Measurements from ENCODE around the gene ALDH3B1. TPM values are rescaled to one million over a fixed set of nuclear protein-coding genes. Genes with fewer than 3 reads are reported as not detected.
A peak's percentile ranks its signal among the peaks of the same experiment; 100 is the strongest.

Gene ALDH3B1
- total RNA-seq, 1 donor from 2014 or later, result 42.8 TPM

DNA sequence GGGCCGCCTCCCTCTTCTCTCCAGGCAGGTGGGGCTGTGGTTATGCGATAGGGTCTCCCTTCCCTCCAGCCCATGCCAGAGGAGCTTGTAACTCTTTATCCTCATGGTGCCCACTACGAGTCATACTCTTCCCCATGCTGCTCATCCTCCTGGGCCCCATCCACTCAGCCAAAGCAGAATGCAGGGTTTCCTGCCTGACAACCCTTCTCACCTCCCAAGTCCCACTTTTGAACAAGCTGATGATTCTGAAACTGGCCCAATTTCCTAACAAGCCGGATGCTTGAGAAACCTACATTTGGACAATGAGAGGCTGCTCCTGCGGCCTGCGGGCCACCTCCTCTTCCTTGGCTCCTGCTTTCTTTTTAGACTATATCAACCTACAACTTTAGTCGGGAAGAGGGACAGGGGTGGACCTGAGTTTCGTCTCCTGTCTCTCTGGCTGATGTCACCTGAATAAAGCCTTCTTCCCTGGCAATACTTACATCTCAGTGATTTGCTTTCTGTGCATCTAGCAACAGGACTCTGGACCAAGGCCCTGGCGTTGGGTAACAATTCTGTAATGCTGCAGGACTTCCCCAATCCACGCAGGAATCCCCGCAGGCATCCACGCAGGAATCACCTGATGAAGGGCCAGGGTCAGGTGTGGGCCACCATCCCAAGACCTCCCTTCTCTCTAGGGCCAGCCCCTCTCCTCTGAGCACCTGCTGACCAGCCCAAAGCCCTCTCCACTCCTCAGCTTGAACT is 18.8 kb downstream of the ALDH3B1 start:
- Histone ChIP-seq H3K4me3 (no peak overlapping the region), H3K27me3 (no peaks in the 10 kb centered on the region), H3K36me3 (peaks cover 18 to 25% of the 10 kb centered on the region in 2 donors), H3K9me3 (no peaks in the 10 kb centered on the region), H3K4me1 (peaks cover 9 to 17% of the 10 kb centered on the region in 2 donors), H3K27ac (no peak overlapping the region)
- no peak for TF ChIP-seq CTCF (IDR thresholded peaks at IDR 0.05)
- intact Hi-C loops (cut with DNase I), result no loop called here
- no peak for DNase-seq (ENCODE audit: low spot score in 2 of 2)

GRCh38 chr11:68030318-68031143 is 20.4 kb downstream of the ALDH3B1 start, which contains the start of gene NDUFS8:
Gene NDUFS8 (plus strand): TSS chr11:68030681. CDS start chr11:68032152, 1,471 bp downstream.
- Histone ChIP-seq H3K36me3 (peaks cover 17 to 18% of the 10 kb centered on the region in 2 donors), H3K27me3 (no peaks in the 10 kb centered on the region), H3K4me1 (peaks cover 9 to 17% of the 10 kb centered on the region in 2 donors), H3K4me3 (peak within 1 kb of the TSS; percentile 75 to 96), H3K9me3 (no peaks in the 10 kb centered on the region), H3K27ac (peak within 1 kb of the TSS; percentile 73 to 77)
- intact Hi-C loops (cut with DNase I), result loop anchor here (1.0 to 10.0 kb wide), 5 partner anchors 8 to 434 kb away; partner anchors contain the start of genes ALDH3B1, CHKA and PPP6R3
- no peak for TF ChIP-seq CTCF (IDR thresholded peaks at IDR 0.05)
- peak; percentile 95 to 99 for DNase-seq (ENCODE audit: low spot score in 2 of 2)

- peak overlapping the region; percentile 73 to 77 for H3K27ac ChIP-seq
- H3K4me1 ChIP-seq, result peaks cover 9 to 17% of the 10 kb centered on the region in 2 donors
- no peaks in the 10 kb centered on the region for H3K27me3 ChIP-seq
- H3K36me3 ChIP-seq, result peaks cover 18% of the 10 kb centered on the region in 2 donors
- intact Hi-C loops (cut with DNase I), result loop anchor here (2.0 to 10.0 kb wide), 3 partner anchors 20 to 434 kb away; partner anchors contain the start of genes ALDH3B1 and PPP6R3
- no peak for TF ChIP-seq CTCF (IDR thresholded peaks at IDR 0.05)
- no peaks in the 10 kb centered on the region for H3K9me3 ChIP-seq
- peak overlapping the region; percentile 75 to 96 for H3K4me3 ChIP-seq
- no peak for DNase-seq (ENCODE audit: low spot score in 2 of 2)
These were observed 21.0 kb downstream of the ALDH3B1 start for GRCh38 chr11:68031144-68031464.

DNA sequence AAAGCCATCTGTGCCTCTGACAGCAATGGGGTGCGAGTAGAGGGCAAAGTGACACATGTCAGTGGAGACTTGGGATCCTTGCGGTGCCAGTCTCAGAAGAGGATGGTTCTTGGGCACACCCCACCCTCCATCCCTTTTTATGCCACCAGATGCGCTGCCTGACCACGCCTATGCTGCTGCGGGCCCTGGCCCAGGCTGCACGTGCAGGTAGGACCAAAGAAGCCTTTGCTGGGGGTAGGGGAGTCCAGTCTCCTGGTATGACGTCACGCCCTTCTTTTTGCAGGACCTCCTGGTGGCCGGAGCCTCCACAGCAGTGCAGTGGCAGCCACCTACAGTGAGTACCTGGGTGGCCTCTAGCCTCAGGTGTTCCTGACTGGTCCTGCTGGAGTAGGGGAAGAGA is 21.9 kb downstream of the ALDH3B1 start:
- no peaks in the 10 kb centered on the region for H3K9me3 ChIP-seq
- peaks cover 18 to 22% of the 10 kb centered on the region in 2 donors for H3K36me3 ChIP-seq
- no peak for DNase-seq (ENCODE audit: low spot score in 2 of 2)
- H3K27ac ChIP-seq, result no peak overlapping the region
- intact Hi-C loops (cut with DNase I), result loop anchor here (10.0 kb wide), 2 partner anchors 227 to 433 kb away; partner anchors contain the start of gene PPP6R3
- peaks cover 9 to 20% of the 10 kb centered on the region in 2 donors for H3K4me1 ChIP-seq
- TF ChIP-seq CTCF (IDR thresholded peaks at IDR 0.05), result no peak
- peak overlapping the region; percentile 75 to 96 for H3K4me3 ChIP-seq
- H3K27me3 ChIP-seq, result no peaks in the 10 kb centered on the region

DNA sequence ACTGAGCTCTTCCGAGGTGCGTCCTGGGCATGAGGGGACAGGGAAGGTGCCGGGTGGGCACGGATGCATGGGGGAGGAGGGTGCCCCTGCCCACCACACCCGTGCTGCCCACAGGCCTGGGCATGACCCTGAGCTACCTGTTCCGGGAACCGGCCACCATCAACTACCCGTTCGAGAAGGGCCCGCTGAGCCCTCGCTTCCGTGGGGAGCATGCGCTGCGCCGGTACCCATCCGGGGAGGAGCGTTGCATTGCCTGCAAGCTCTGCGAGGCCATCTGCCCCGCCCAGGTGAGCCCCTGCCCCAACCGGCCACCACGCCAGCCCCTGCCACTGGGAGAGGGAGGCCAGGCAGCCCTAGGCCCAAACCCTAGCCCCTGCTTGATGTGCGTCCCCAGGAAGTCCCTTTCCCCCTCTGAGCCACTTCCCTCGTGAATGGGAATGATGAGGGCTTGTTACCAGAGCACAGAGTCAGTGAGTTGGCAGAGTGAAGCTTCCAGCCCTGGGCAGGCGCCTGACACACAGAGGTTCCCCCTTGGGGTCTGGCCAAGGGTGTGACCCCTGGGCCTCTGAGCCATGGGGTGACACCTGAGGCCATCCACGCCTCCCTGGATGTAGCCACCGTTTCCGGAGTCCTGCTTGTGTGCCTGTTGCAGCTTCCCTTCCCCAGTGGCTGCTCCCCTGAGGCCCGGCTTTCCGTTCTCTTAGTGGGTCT is 23.0 kb downstream of the ALDH3B1 start:
- no peak for TF ChIP-seq CTCF (IDR thresholded peaks at IDR 0.05)
- no peaks in the 10 kb centered on the region for H3K27me3 ChIP-seq
- H3K36me3 ChIP-seq, result peaks cover 18 to 22% of the 10 kb centered on the region in 2 donors
- peaks cover 16 to 29% of the 10 kb centered on the region in 2 donors for H3K4me1 ChIP-seq
- H3K4me3 ChIP-seq, result no peak overlapping the region
- peak overlapping the region in 1 of 2 donors; percentile 19 for H3K27ac ChIP-seq
- intact Hi-C loops (cut with DNase I), result loop anchor here (10.0 kb wide), 2 partner anchors 228 to 432 kb away; partner anchors contain the start of gene PPP6R3
- DNase-seq (ENCODE audit: low spot score in 2 of 2), result no peak
- H3K9me3 ChIP-seq, result no peaks in the 10 kb centered on the region
